GM12892 (cell line): ENCODE measurements around the gene NDEL1.

Experiments
- POLR2A ChIP-seq: IDR thresholded peaks from 2 replicates; pipeline ENCODE4 v1.6.1; 2011; ENCODE audit warnings: low read depth, low read length, control low read depth
- POLR2AphosphoS5 ChIP-seq: IDR thresholded peaks from 2 replicates; pipeline ENCODE4 v1.6.1; 2011; ENCODE audit warnings: low read depth, low read length, control low read depth

GRCh38 chr17:8503368-8503767 lies 67.7 kb downstream of the NDEL1 start:
- TF ChIP-seq POLR2AphosphoS5 (no peak), POLR2A (no peak)
